Nephron (organoid): ENCODE results near the gene TSHZ1.

Experiments used
- H3K27ac Mint-ChIP-seq, 3 experiments: 2 replicates each; pipeline ENCODE4 v1.8.0; 2020; ENCODE audit warnings: mixed read lengths in 3 of 3, mild to moderate bottlenecking in 2 of 3, moderate library complexity in 1 of 3
- H3K27me3 Mint-ChIP-seq: 2 replicates; pipeline ENCODE4 v1.8.0; 2021; ENCODE audit warnings: low read depth, mild to moderate bottlenecking, moderate library complexity, mixed read lengths
- H3K36me3 Mint-ChIP-seq: 2 replicates; pipeline ENCODE4 v1.8.0; 2020; ENCODE audit warnings: low read depth, mixed read lengths
- H3K4me1 Mint-ChIP-seq: 2 replicates; pipeline ENCODE4 v1.8.0; 2020; ENCODE audit warnings: mixed read lengths
- H3K4me3 Mint-ChIP-seq, 3 experiments: 2 replicates each; pipeline ENCODE4 v1.8.0; 2020; ENCODE audit warnings: mild to moderate bottlenecking in 3 of 3, mixed read lengths in 3 of 3, moderate library complexity in 2 of 3
- H3K9me3 Mint-ChIP-seq: 2 replicates; pipeline ENCODE4 v1.8.0; 2020; ENCODE audit warnings: mixed read lengths
- TF ChIP-seq, protein P1 (sequence below), 3 experiments: fragments of 200-600 bp; sonication (generic); IDR thresholded peaks; one replicate each; pipeline ENCODE4 v1.5.0; 2021; ENCODE audit warnings: antibody characterized with exemption in 3 of 3; ENCODE audit not compliant: unreplicated experiment in 3 of 3

Gene TSHZ1

DNA sequence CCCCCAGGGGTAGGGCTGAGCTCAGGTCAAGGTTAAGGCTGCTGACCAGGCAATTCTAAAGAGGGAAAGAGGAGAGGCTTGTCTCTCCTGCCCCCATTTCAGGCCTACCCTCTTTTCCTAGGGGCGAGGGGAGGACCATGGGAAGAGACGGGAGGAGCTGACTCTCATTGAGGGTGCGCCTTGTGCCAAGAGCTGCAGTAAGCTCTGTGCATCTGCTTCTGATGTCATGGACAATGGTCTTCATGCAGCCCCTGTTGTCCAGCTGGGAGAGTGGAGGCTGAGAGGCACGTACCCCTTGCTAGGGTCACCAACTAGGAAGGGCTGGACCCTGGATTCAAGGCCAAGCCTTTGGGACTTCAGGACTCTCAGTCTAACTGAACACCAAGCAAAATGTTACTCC is 46.9 kb upstream of the TSHZ1 start:
- Mint-ChIP-seq H3K4me3 (no peak overlapping the region), H3K4me1 (peaks cover 6% of the 10 kb centered on the region), H3K36me3 (peaks cover 4% of the 10 kb centered on the region), H3K27me3 (peaks cover 10% of the 10 kb centered on the region), H3K9me3 (peaks cover 6% of the 10 kb centered on the region), H3K27ac (no peak overlapping the region)
- TF ChIP-seq, protein P1, sequence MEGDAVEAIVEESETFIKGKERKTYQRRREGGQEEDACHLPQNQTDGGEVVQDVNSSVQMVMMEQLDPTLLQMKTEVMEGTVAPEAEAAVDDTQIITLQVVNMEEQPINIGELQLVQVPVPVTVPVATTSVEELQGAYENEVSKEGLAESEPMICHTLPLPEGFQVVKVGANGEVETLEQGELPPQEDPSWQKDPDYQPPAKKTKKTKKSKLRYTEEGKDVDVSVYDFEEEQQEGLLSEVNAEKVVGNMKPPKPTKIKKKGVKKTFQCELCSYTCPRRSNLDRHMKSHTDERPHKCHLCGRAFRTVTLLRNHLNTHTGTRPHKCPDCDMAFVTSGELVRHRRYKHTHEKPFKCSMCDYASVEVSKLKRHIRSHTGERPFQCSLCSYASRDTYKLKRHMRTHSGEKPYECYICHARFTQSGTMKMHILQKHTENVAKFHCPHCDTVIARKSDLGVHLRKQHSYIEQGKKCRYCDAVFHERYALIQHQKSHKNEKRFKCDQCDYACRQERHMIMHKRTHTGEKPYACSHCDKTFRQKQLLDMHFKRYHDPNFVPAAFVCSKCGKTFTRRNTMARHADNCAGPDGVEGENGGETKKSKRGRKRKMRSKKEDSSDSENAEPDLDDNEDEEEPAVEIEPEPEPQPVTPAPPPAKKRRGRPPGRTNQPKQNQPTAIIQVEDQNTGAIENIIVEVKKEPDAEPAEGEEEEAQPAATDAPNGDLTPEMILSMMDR (IDR thresholded peaks at IDR 0.05; ENCODE audit: unreplicated experiment in 3 of 3), result no peak

DNA sequence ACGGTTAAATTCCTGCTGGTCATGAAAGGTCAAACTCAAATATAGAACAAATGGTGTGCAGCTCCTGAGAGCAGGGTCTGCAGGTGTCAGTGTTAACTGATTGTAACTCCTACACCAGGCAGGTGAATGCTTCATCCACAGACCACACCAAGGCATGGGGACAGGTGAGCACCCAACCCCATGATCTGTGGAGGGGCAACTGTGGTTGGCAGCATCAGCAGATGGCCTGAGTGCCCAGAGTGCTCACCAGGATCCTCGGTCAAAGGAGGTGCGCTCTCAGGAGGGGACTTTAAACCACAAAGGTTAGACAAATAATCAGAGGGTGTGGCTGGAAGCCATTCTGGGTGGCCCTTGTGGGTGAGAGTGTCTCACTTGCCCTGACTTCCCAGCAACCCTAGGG is 46.1 kb upstream of the TSHZ1 start:
- peaks cover 6% of the 10 kb centered on the region for H3K9me3 Mint-ChIP-seq
- no peak overlapping the region for H3K27ac Mint-ChIP-seq
- H3K4me1 Mint-ChIP-seq, result peaks cover 6% of the 10 kb centered on the region

DNA sequence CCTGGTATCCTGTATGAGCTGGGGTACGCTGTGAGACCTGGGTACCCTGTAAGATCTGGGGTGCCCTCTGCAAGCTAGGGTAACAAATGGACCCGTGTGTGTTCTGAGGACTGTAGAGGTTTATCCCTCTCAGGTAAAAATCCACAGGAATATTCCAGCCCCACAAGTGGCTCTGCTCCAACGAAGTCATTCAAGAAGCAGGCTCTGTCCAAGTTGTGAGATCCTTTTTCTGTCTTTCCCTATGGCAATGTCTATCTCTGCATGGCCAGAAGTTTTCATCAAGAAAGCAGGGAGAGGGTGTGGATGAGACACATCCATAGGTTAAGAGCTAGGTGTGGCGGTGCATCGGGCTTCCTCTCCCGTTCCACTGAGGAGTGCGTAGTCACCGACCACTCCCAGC is 44.7 kb upstream of the TSHZ1 start:
- Mint-ChIP-seq H3K9me3 (peaks cover 6% of the 10 kb centered on the region), H3K36me3 (peaks cover 4% of the 10 kb centered on the region), H3K27ac (no peak overlapping the region), H3K4me1 (no peaks in the 10 kb centered on the region), H3K4me3 (no peak overlapping the region), H3K27me3 (no peaks in the 10 kb centered on the region)
- TF ChIP-seq, protein P1 (IDR thresholded peaks at IDR 0.05; ENCODE audit: unreplicated experiment in 3 of 3), result no peak

More for the DNA sequence above, 46.1 kb upstream of the TSHZ1 start:
- Mint-ChIP-seq H3K27me3 (peaks cover 8% of the 10 kb centered on the region), H3K36me3 (peaks cover 4% of the 10 kb centered on the region), H3K4me3 (no peak overlapping the region)
- TF ChIP-seq, protein P1 (IDR thresholded peaks at IDR 0.05; ENCODE audit: unreplicated experiment in 3 of 3), result no peak

DNA sequence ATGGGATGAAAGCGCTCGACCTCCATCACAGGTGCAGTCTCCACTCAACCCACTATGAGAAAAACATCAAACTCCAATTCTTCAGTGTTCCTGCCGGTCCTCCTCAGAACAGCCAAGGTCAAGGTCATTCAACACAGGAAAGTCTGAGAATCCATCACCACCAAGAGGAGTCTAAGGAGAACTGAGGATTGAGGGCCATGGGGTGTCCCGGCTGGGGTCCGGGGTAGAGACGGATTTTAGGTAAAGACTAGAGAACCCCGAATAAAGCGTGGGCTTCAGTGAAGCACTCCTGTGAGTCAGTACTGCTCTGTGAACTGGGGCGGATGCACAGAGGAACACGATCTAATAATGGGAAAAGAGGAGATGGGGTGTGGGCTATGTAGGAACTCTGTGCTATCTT is 43.5 kb upstream of the TSHZ1 start:
- H3K4me1 Mint-ChIP-seq, result no peaks in the 10 kb centered on the region
- peaks cover 6% of the 10 kb centered on the region for H3K9me3 Mint-ChIP-seq
- peaks cover 6% of the 10 kb centered on the region for H3K27me3 Mint-ChIP-seq
- peaks cover 4% of the 10 kb centered on the region for H3K36me3 Mint-ChIP-seq
- TF ChIP-seq, protein P1 (IDR thresholded peaks at IDR 0.05; ENCODE audit: unreplicated experiment in 3 of 3), result no peak
- no peak overlapping the region for H3K27ac Mint-ChIP-seq
- H3K4me3 Mint-ChIP-seq, result no peak overlapping the region

DNA sequence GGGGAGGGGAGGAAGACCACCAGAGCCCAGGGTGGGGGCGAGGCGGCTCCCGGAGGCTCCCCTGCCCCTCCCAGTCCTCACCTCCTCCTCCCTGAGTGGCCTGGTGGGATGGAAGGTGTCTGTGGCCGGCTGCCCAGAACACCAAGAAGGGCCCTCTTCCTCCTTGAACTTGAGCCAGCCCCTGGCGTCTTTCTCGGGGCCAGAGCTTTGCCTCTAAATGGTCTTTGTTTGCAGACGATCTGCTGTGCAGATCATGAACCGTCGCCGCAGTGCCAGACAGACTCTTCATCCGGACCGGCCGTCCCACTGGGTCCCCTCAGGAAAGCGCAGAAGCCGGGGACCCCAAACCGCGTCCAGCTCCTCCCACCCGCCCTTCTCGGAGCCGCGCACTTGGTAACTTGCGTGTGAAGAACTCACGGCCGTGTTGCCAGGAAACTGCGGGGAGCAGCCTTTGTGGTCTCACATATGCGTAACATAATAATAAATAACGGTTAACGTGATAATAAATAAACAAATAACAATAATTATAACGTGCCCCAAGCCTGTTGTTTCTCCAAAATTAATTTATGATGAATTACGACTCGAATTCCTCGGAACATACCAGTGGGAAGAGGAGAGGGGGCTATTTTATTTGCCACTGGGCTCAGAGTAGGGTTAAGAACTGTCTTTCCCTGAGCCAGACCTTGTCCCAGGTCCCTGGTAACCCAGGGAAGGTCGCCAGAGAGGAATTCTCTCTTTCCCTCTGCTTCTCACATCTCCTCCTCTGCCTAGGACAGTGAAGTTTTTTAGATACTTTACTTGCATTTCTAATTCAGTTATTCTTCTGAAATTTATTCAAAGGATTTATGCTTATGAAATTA is 42.6 kb upstream of the TSHZ1 start:
- TF ChIP-seq, protein P1 (IDR thresholded peaks at IDR 0.05; ENCODE audit: unreplicated experiment in 3 of 3), result no peak
- peaks cover 6% of the 10 kb centered on the region for H3K9me3 Mint-ChIP-seq
- H3K4me3 Mint-ChIP-seq, result no peak overlapping the region
- peaks cover 8% of the 10 kb centered on the region for H3K27me3 Mint-ChIP-seq
- no peak overlapping the region for H3K27ac Mint-ChIP-seq
- H3K4me1 Mint-ChIP-seq, result peaks cover 5% of the 10 kb centered on the region
- peaks cover 4% of the 10 kb centered on the region for H3K36me3 Mint-ChIP-seq

DNA sequence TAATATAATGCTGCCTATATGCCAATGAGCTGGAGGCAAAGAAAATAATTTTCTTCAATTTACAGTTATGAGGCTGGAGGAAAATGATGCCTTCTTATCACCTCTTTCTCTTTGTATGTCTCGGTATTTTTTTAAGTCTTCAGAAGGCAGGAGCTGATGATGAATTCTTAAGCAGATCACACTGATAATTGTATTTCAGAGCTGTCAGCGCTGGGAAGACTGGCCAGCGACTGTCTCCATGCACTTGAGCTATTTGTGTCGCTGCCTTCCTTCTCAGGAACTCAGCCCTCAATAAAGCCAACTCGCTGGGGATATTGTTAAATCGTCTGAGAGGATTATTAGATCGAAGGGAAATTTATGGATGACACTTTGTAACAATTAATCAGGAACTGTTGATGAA is 42.0 kb upstream of the TSHZ1 start:
- no peak overlapping the region for H3K27ac Mint-ChIP-seq
- H3K4me1 Mint-ChIP-seq, result peaks cover 11% of the 10 kb centered on the region
- peaks cover 4% of the 10 kb centered on the region for H3K9me3 Mint-ChIP-seq
- peaks cover 4% of the 10 kb centered on the region for H3K36me3 Mint-ChIP-seq
- TF ChIP-seq, protein P1 (IDR thresholded peaks at IDR 0.05; ENCODE audit: unreplicated experiment in 3 of 3), result no peak
- peaks cover 8% of the 10 kb centered on the region for H3K27me3 Mint-ChIP-seq
- H3K4me3 Mint-ChIP-seq, result no peak overlapping the region
